Kidney epithelial cell (primary cell): Measurements from ENCODE around the gene PARP12. TPM values are rescaled to one million over a fixed set of nuclear protein-coding genes. Genes with fewer than 3 reads are reported as not detected.
A peak's percentile ranks its signal among the peaks of the same experiment; 100 is the strongest.

Experiments used
- DNase-seq: peaks from one replicate; pipeline ENCODE4 v3.0.0-alpha.2; 2010; ENCODE audit warnings: low read depth
- H3K27me3 ChIP-seq: 2 replicates; pipeline ENCODE4 v1.6.0; 2011; ENCODE audit warnings: low read length; ENCODE audit not compliant: control insufficient read depth, insufficient read depth
- H3K36me3 ChIP-seq: 2 replicates; pipeline ENCODE4 v1.5.1; 2011; ENCODE audit warnings: low read length; ENCODE audit not compliant: control insufficient read depth, insufficient read depth
- H3K4me3 ChIP-seq: 2 replicates; pipeline ENCODE4 v1.5.1; 2011; ENCODE audit warnings: low read depth, mild to moderate bottlenecking, control low read depth, low read length
- total RNA-seq: library from RNA; depleted of rRNA; stranded (reverse); fragments of >200 nt; gene quantifications from 2 replicates; pipeline ENCODE4 v1.2.3, GENCODE V29; 2015
- TF ChIP-seq, protein P1 (sequence below): IDR thresholded peaks from 2 replicates; pipeline ENCODE4 v1.5.1; 2011; ENCODE audit warnings: mild to moderate bottlenecking, moderate library complexity, low read length, control low read depth, inconsistent platforms; ENCODE audit not compliant: insufficient read depth, poor library complexity, severe bottlenecking

Gene PARP12
- total RNA-seq, 1 donor from 2014 or later: 43.1 TPM

DNA sequence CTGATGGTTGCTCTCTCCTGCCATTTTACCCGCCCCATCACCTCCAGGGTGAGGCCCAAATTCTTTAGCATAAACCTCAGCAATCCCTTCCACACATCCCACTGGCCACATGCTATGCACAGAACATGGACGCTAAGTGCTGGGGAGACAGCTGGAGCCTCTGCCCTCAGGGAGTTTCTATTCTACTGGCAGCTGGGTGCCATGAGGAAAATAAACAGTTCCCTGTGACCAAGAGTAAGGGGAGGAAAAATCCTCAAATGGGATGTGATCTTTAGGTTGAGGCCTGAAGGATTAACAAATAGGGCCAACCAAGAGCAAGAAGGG is 1.2 kb downstream of the PARP12 start:
- Histone ChIP-seq H3K4me3 (no peak overlapping the region), H3K36me3 (no peaks in the 10 kb centered on the region), H3K27me3 (no peaks in the 10 kb centered on the region)
- no peak for DNase-seq
- TF ChIP-seq, protein P1, sequence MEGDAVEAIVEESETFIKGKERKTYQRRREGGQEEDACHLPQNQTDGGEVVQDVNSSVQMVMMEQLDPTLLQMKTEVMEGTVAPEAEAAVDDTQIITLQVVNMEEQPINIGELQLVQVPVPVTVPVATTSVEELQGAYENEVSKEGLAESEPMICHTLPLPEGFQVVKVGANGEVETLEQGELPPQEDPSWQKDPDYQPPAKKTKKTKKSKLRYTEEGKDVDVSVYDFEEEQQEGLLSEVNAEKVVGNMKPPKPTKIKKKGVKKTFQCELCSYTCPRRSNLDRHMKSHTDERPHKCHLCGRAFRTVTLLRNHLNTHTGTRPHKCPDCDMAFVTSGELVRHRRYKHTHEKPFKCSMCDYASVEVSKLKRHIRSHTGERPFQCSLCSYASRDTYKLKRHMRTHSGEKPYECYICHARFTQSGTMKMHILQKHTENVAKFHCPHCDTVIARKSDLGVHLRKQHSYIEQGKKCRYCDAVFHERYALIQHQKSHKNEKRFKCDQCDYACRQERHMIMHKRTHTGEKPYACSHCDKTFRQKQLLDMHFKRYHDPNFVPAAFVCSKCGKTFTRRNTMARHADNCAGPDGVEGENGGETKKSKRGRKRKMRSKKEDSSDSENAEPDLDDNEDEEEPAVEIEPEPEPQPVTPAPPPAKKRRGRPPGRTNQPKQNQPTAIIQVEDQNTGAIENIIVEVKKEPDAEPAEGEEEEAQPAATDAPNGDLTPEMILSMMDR: no peak

DNA sequence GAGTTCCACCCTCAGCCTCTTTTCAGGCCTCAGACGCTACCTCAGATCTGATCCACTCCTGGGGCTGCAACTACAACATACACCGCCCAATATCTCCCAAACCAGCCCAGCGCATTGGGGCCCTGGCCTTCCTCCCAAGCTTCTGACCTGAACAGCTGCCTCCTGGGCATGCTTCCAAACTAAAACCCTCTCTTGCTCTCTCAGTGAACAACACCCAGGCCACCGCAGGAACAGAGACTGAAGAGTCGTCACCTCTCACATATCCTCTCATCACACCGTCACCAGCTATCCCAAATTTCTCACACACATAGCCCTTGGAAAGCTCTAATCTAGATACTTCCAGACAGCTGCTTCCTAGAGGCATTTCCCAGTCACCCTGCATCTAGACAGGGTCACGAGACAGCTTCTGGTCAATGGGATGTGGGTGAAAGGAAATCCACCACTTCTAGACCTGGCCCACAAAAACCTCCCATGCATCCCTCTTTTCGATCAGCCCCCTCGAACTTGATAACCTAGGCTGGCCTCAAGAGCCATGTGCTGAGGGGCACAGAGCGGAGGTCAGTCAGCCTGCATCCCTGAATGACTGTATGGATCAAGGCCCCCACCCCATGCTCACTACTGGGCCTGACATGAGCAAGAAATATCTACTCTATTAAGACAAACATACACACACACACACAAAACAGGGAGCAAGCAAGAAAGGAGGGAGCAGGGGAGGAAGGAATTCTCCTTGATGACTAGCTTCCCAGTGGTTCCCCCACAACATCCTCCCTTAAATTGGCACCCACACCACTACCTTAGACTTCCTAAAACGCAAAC is 1.8 kb downstream of the PARP12 start:
- DNase-seq: no peak
- TF ChIP-seq, protein P1: no peak
- H3K27me3 ChIP-seq: no peaks in the 10 kb centered on the region
- H3K4me3 ChIP-seq: no peak overlapping the region
- H3K36me3 ChIP-seq: no peaks in the 10 kb centered on the region

DNA sequence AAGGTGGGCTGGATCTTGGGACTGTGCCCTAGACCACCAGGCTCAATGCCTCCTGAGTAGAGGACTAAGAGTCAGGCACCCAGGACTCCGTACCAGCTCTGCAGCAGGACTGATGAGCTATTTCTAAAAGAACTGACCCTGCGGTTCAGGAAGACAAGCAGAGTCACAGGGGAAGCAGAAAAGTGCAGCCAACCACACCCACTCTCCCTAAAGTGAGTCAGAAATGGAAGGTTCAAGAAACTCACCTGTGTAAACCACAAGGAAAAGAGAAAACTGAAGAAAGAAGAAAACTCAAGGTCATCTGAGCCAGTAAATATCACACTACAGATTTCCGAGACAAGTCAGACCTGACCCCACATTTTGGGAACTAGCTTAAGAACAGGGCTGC is 2.5 kb downstream of the PARP12 start:
- H3K27me3 ChIP-seq: no peaks in the 10 kb centered on the region
- TF ChIP-seq, protein P1: no peak
- no peak overlapping the region for H3K4me3 ChIP-seq
- no peak for DNase-seq
- H3K36me3 ChIP-seq: no peaks in the 10 kb centered on the region

DNA sequence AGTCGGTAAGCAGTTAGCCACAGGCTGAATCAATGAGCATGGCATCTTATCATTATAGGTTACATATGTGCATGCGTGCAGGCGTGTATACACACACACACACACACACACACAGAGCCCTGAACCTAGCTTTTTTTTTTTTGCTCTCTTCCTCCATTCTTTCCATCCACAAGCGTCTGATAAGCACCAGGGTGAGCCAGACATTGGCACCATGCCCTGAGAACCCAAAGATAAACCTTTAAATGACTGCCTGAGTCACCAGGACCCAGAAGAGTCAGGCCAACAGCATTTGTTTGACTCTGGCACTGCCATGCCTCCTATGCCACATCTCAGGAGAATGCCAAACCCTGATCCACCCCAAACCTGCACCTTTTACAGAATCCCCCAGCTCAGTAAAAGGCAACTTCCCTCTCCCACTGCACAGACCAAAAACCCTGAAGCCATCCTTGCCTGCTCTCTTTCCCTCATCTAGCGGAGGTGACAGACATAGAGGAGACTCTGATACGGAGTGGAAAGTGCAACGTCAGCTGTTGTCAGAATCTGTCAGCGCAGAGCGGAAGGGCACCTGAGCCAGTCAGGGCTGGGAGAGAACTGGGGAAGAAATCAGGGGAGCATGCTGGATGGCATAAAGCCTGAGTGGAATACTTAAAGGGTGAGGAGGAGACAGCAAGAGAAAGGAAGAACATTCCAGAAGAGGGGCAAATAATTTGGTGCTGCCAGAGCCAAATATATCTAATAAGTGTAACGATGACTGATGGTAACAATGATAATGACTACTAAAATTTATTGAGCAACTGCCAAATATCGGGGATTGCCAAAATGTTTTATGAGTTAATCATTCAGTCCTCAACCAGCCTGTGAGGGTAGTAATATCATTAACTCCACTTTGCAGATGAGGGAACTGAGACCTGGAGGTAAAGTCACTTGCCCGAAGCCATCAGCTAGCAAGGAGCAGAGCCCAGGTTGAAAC is 3.2 kb downstream of the PARP12 start:
- TF ChIP-seq, protein P1: no peak
- H3K27me3 ChIP-seq: no peaks in the 10 kb centered on the region
- H3K36me3 ChIP-seq: no peaks in the 10 kb centered on the region
- no peak overlapping the region for H3K4me3 ChIP-seq
- DNase-seq: peak; percentile 73

DNA sequence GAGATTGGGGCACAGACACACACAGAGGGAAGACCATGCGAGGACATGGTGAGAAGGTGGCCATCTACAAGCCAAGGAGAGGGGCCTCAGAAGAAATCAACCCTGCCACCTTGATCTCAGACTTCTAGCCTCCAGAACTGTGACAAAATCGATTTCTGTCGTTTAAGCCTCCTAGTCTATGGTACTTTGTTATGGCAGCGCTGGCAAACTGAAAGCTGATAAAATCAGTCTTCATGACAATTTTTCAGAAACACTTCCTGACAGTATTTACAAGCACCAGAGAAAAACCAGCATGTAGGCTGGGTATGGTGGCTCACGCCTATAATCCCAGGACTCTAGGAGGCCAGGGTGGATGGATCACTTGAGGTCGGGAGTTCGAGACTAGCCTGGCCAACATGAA is 4.2 kb downstream of the PARP12 start:
- H3K36me3 ChIP-seq: no peaks in the 10 kb centered on the region
- no peaks in the 10 kb centered on the region for H3K27me3 ChIP-seq
- TF ChIP-seq, protein P1: no peak
- no peak overlapping the region for H3K4me3 ChIP-seq
- no peak for DNase-seq
